HG03025 (cell line): ENCODE results near the gene ASPHD2.

Source experiments
- ATAC-seq: cut with Tn5 transposase; IDR thresholded peaks from one replicate; pipeline ENCODE4 v1.9.1; 2021; ENCODE audit warnings: mild to moderate bottlenecking, moderate library complexity; ENCODE audit not compliant: unreplicated experiment, low FRiP score

The ASPHD2 gene

DNA sequence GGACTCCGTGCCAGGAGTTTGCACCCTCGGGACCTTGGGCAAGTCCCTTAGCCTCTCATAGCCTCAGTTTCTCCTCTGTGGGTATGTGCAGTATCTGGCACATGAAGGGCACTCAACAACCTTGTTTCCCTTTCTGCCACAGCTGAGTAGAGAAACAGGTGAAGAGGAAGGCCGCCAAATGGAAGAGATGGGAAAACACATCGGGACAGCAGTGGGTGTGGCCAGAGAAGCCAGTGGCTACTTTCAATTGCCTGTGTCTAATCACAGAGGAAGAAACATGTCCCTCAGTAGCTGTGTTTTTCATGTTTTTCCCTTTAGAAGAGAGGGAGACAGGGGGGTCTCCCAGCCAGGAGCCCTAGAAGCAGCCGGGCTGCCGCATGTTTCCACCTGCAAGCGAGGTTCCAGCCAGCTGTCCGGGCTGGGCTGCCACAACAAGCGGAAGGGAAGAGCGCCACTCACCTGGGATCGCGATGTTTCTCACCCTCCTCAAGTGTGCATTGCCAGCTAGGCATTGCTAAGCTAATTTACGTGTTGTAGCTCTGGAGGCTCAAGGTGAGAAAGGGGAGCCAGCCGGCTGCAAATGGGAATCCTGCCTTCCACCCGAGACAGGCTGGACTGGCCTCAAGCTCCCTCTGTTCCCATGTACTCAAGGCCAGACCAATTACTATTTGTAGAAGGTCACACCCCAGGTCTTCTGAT lies 16.7 kb downstream of the ASPHD2 start:
- ATAC-seq = no peak

DNA sequence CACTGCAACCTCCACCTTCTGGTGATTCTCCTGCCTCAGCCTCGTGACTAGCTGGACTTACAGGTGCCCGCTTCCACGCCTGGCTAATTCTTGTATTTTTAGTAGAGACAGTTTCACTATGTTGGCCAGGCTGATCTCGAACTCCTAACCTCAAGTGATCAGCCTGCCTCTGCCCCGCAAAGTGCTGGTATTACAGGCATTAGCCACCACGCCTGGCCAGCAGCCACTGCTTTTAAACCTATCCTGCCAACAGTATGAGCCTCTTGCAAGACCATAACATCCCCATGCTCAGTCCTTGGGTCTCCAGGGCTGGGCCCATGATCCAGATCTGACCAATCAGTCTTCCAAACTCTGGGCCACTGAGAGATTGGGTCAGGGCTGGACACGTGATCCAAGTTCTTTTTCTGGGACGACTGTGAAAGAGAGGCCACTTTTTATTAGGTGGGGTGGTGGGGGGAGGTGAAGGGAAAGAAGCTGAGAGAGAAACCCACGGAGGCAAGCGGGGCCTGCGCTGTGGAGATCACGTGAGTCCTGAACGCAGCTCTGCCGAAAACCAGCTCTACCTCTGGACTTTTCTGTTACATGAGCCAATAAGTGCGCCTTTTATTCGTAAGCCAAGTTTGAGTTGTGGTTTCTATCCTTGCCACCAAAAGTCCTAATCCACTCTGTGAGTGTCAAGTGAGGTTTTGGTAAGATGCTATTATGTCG lies 17.9 kb downstream of the ASPHD2 start:
- no peak for ATAC-seq

DNA sequence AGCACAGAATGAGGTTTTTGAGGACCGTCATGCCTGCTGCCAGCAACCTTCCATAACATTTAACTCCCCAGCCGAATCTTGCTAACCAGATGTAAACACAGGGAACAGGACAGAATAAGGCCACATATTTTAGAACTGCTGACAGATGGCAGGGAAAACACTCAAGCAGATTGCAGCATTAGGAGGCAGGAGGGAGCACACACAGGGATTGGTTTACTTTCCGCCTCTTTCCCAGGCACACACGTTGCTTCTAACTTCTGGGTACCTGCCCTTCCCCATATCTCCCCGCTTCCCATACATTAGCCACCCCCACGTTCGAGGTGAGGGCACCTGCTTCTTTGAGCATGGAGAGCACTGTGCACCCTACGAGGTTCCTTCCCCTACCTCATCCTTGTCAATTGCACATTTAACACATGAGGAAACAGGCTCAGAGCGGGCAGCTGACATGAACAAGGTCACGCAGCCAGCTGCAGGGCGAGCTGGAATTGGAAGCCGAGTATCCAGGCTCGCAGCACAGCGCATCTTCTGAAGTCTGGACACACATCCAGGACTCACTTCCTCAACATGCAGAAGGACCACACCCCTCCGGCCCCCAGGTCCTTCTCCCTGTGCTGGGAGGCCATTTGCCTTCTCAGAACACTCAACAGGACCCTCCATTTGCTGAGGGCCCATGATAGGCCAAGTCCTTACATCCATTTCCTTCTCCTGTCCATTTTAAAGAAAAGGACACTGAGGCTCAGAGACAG lies 18.7 kb downstream of the ASPHD2 start:
- ATAC-seq = no peak

DNA sequence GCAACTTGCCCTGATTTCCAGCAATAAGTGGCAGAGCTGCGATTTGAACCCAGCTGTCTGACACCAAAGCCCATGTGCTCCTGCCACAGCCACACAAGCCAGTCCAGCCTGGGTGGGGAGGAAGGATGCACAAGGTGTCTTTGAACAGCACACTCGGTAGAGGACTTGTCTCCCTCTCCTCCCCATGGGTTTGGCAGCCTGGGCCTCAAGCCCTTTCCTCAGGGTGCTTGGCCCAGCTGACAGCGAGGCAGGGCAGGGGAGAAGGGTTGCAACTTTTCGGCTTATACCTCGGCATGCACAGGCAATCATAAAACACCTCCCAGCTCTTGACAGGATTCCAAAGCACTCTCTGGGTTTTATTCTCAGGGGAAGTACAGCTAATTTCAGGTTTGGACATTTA lies 19.3 kb downstream of the ASPHD2 start:
- no peak for ATAC-seq

DNA sequence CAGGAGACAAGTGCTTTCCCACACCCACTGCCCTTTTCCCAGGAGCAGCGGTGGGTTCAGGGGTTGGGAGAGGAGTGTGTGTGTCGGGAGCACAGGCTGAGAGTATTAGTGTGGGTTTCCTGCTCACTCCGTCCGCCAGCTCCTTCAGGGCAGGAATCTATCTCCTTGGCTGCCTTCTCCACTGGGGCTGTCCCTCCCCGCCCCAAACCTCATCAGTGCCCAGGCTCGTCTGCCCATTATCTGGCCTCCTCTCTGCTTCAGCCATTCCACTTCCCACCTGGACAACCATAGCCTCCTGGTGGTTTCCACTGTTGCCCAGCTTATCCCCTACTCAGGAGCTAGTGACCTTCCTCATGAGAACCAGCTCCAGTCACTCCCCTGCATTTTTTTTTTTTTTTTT lies 19.9 kb downstream of the ASPHD2 start:
- ATAC-seq = no peak

DNA sequence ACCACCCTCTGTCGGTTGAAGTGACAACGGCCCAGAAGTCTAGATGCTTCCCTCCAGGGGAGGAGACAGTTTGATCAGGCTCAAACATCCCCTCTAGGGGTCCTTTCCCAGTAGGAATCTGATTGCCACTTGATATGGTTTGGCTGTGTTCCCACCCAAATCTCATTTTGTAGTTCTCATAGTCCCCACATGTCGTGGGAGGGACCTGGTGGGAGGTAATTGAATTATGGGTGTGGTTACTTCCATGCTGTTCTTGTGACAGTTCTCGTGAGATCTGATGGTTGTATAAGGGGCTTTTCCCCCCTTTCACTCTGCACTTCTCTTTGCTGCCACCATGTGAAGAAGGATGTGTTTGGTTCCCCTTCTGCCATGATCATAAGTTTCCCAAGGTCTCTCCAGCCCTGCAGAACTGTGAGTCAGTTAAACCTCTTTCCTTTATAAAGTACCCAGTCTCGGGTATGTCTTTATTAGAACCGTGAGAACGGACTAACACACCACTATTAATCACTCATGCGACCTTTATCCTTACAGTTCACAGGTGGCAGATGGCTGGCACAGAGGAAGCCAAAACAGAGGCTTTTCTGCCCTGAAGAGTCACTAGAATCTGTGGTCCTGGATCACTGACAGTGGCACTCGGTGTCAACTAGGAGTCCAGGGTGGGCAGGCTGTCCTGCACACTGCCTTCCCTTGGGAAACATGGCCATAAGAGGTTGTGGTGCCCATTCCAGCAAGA lies 21.6 kb downstream of the ASPHD2 start:
- ATAC-seq = no peak

DNA sequence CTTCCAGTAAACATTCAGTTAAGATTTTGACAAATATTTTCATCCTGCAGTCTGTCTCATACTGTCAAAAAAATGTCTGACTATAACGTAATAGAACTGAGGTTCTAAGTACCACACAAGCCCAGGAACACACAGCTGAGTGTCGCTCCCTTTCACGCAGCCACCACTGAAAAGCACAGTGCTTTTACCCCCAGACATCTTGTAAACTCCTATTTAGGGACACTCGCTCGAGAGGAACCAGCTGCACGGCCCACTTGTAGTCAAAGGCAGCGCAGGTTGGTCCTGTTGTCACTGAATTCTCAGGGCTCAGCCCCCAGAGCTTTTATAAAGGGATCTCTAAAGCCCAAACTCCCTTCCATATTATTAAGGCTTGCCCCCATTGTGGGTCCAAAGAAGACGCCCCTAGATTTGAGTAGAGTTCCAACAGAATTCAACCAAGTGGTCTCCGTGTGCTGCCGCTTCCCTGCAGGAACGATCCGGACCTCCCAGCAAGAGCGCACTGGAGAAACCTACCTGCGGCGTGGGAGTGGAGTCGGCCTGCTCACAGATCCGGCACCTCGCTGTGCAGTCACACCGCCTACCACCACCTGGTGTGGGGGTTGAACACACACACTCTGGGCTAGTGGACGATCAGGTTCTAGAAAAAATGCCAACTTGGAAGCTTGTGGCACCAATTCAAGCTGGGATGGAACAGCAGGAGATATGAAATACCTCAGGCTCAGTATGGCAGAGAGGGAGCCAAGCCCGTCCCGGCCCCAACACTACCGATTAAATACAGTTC lies 23.4 kb downstream of the ASPHD2 start:
- no peak for ATAC-seq

DNA sequence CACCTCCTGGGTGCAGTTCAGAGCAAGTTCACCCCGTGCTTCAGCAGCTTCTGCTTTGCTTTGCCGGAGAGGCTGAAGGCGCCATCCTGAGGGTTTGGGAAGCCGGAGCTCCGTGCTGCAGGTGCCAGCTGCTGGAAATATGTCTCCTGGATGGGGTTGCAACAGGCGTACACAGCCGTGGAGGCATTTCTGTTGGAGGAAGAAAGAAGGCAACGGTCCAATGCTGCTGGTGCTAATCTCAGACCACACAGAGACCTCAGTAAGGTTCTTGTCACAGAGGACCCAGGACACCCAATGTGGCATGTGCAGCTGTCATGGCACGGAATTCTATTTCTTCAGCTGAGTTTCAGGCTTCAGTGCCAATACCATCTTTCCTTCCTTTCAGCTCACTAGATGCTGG lies 24.2 kb downstream of the ASPHD2 start:
- no peak for ATAC-seq

DNA sequence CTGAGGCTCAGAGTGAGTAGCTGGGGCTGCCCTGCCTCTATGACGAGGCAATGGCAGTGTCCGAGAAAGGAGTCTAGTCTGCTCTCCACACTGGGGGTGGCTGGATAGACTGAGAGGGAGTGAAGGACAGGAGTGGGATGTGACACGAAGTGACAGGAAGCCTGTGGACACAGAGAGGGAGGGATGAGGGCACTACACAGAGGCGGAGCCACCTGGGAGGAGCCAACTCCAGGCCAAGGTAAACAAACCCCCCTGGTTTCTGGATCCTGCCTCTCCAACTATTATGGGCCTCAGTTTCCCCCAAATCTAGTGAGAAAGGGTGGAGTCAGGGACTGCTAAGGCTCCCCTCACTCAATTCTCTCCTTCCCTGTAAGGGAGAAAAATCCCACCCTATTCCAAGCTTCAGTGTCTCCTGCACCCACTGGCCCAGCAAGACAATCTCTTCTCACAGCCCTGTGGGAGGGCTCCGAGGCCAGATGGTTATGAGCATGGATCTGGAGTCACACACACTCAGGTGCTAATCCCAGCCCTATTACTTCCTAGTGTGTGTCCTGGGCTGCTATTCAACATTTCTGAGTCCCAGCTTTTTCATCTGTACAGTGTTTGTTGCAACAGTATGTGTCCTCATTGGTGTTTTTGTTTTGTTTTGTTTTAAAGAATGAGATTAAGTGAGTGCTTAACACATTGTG lies 24.9 kb downstream of the ASPHD2 start:
- ATAC-seq = no peak

DNA sequence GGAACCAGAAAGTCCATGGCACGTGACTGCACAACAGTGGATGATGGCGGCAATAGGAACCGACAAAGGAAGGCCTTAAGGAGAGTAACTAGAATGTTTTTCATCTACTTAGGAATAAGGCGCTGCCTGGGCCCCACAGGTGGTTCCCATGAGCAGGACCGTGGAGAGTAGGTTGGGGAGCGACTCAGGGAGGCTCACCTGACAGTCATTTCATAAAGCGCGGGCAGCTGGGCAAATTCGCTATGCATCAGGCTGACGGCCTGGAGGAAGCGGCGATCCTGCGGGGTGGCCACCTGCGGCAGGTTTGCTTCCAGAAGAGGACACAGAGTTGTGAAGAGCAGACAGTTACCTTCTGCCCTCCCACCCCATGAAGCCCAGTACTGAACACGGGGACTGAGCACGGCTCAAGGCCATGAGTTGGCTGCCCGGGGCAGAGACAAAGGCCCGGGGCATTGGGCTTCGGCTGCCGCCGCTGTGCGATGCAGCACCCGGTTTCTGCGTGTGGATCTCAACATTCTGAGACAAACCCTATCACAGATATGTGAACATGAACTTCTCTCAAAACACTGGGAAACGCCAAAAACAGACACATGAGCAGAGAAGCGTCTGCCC lies 28.7 kb downstream of the ASPHD2 start:
- ATAC-seq = no peak

DNA sequence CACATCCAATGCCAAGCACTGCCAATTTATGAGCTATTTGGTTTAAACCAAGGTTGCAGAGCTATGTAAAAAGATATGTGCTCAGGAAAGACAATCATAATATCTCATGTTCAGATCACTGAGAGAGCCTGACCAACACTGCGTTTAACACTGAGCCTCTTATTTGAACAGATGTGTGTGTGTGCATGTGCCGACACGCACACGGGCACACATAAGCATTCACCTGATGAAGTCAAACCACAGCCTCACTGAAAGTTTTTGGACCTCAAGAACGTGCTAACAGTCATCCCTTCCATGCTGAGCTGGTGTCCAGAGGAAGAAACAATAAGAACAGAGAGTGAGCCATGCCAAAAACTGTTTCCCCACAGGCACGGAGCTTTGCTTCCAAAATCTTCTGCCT lies 31.1 kb downstream of the ASPHD2 start:
- no peak for ATAC-seq

DNA sequence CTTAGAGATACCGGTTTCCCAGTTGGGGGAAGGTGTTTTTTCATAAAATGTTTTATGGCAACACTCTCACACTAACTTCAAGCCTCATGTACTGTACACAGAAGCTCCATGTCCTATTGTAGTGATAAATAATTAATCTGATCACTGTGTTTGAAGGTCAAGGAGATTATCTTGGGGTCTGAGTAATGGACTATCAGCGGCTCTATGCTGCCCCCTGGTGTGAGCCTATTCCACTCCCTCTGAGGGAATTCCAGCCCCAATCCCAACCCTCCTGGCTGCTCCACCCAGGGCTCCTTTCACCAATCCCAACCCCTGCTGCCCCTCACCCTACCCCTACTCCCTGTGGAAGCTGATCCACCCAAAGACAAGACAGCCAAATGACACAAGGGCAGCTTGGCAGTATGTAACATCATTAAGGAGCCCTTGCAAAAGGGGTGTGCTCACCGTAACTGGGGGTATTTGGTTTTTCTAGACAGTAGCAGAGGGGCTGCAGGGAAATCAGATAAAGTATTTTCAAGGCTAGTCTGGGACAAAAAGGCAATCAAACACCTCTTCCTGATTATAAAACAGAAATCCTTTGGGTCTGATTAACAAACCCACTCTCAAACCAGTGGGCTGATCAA lies 32.2 kb downstream of the ASPHD2 start:
- ATAC-seq = no peak

DNA sequence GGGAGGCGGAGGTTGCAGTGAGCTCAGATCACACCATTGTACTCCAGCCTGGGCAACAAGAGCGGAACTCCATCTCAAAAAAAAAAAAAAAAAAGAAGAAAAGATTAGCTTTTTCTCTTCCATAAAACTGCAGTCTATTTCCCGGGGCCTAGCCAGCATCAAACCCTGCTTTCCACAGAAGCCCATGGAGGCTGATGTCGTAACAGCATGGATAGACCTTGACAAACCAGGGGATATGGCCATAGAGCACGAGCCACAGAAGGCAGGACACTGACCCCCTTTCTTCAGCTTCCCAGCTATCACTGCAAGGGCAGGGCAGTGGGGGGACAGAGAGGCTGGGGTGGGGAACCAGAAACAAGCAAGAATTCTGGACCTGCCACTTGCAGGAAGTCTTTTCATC lies 33.0 kb downstream of the ASPHD2 start:
- ATAC-seq = no peak

DNA sequence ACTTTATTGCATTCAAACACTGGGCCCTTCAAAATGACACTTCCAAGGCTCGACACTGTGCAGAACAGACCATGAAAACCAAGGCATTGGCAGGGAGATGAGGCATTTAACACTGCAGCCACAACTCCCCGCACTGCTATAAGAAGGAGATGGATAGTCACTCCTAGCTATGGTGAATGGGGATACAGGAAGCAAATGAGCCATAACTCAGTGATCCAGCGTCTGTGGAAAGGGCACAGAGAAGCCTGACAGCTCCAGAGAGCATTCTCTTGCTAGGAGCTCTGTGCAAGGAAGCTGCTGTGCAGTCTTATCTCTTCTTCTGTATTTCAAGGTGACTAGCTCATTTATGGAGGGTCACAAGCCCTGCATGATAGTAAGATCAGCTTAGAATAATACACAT lies 33.6 kb downstream of the ASPHD2 start:
- ATAC-seq = no peak

DNA sequence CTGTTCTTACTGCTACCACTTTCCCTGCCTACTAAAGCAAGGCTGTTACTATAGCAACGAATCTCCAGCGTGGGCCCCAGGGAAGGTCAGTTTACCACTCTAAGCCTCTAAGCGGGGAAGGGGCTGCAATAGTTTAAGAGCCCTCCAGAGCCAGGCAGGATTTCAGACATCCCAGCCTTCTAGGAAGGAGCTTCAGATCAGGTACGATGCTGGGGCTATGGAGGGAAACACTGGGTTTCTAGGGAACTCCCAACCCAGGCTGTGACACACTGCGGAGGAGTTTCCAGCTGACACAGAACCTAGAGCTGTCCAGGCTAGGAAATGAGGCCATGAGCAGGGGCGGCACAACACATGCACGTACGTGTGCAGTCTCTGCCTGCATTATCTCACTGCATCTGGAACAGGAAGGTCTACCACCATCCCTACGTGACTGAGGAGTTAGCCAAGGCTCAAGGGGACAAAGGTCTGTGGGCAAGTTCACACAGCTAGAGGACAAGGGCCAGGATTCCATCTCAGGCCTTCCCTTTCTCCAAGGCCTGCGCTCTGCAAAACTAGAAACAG lies 34.1 kb downstream of the ASPHD2 start:
- ATAC-seq = no peak

DNA sequence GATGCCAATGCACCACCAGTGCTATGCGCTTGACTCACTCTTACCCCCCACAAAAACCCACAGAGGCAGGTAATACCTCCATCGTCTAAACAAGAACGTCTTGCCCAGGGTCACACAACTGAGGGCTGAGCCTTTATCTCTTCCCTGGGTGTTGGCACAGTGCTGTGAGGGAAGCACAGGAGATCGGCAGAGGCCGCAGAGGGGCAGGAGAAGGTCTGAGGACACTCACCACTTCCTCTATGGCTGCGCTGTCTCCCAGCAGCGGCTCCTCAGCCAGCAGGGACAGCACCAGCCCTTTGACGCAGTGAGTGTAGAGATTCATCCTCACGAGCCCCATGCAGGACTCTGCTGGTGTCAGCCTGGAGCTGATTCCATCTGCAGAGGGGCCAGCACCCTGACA lies 34.6 kb downstream of the ASPHD2 start:
- ATAC-seq = no peak

DNA sequence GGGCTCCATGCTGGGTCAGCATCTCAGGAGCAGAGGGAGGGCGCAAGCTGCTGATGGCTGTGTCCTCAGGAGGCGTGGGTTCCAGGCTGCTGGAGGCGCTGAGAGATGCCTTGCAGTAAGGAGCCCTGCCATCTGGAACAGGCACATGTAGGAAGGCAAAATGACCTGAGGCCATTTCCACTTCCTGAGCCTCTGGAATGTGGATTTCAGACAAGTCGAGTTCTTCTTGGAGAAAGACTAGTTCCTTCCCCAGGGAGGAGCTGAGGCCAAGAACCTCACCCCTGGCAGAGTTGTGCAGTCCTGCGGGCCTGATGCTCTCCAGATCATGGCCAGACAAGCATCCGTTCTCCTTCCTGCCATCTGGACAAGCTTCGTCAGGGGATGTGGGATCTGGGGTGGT lies 35.3 kb downstream of the ASPHD2 start:
- no peak for ATAC-seq

DNA sequence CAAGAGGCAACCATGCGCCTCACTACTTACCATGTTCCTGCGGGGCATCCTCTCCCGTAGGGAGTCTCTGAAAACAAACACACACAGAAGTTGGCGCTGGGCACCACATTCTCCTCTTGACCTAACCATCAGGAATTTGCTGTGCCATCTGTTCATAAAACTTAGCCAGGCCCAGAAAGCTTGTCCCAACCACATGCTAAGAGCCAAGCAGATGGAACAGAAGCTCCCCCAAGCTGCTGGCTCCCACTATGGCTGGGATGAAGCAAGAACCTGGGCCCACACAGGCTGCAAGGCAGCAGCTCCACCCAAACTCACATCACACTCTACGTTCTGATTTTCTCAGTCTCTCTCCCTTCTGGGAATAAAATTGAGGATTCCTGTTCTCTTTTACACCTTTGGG lies 37.1 kb downstream of the ASPHD2 start:
- no peak for ATAC-seq

DNA sequence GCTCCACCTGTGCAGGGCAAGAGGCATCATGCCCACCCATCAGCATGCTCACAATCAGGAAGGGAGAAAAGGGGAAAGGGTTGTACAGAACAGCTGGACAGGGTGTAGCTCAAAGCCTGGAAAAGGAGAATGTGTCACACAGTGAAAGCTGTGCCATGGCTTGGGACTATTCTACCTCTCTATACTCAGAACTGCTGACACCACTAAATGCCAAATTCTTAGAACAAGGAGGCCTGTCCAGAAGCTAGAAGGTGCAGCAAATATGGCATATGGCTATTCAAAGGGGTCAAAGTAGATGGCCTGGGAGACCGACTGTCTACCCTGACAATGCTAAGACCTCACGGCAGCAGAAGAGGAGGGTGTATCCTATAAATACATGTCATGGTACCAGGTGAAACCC lies 41.7 kb downstream of the ASPHD2 start:
- no peak for ATAC-seq
